HG03025 (cell line): ENCODE measurements around the gene PHACTR2.

Experiments
- ATAC-seq: cut with Tn5 transposase; IDR thresholded peaks from one replicate; pipeline ENCODE4 v1.9.1; 2021; ENCODE audit warnings: mild to moderate bottlenecking, moderate library complexity; ENCODE audit not compliant: unreplicated experiment, low FRiP score

PHACTR2 gene

DNA sequence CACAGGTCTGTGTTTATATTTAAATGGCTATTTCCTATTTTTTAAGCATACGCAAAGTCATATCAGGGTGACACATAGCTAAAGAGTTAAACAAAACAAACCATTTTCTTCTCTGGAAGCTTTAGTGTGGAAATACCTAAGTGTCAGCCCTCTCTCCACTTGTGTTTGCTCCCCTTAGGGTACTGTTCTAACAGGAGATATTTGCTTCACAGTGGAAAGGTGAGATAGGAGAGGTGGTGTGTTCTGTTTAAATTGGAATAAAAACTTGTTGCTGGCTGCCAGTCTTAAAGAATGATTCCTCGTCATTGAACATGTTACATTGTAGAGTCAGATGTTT lies 18.9 kb downstream of the PHACTR2 start:
- ATAC-seq = no peak

DNA sequence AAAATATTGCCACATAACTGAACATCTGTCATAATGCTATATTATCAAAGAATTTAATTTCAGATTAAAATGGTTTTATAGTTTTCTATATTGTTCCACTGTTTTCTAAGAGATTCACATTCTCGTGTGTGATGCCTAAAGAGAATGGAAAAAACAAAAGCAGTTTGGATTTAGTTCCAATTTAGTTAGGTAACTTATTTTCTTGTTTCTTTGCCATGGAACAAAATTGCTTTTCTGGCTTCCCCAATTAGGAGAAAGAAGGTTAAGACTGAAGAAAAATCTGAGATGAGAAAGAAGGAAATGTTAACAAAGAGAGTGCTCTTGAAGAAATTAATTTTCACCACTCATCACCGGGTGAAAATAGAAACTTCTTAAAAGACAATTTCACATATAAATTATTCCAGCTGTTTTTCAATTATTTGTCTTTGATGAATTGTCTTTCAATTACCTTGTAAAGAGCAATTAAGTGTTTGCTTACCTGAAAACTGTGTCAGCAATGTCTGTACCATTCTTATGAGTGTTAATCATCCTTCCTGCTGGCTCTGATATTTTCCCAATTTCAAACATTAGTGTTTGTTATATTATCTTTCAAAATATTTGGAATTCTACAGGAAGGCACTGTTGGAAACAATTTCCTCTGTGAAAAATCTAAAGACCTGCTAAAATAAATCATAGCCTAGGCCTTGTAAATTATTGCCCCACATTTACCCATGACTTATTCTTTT lies 19.5 kb downstream of the PHACTR2 start:
- ATAC-seq = no peak

- no peak for ATAC-seq
Observed at GRCh38 chr6:143698329-143698728, 20.6 kb downstream of the PHACTR2 start.

- ATAC-seq = no peak
Observed at GRCh38 chr6:143698759-143699429, 21.1 kb downstream of the PHACTR2 start.

DNA sequence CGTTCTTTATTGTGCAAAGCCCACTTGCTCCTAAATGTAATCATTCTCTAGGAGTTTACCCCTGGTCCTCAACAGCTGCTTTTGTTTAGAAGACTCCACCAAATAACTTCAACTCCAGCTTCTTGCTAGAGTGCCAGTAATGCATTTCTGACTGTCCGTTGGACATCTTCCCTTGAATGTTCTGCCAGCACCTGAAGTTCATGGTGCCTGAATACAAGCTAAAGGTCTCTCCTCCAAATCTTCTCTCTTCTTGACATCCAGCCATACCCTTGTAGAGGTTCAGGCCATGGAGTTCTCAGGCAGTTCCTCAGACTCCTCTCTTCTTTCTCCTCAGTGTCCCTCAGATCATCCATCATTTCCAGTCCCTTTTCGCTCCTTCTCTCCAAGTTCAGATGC lies 21.7 kb downstream of the PHACTR2 start:
- no peak for ATAC-seq

DNA sequence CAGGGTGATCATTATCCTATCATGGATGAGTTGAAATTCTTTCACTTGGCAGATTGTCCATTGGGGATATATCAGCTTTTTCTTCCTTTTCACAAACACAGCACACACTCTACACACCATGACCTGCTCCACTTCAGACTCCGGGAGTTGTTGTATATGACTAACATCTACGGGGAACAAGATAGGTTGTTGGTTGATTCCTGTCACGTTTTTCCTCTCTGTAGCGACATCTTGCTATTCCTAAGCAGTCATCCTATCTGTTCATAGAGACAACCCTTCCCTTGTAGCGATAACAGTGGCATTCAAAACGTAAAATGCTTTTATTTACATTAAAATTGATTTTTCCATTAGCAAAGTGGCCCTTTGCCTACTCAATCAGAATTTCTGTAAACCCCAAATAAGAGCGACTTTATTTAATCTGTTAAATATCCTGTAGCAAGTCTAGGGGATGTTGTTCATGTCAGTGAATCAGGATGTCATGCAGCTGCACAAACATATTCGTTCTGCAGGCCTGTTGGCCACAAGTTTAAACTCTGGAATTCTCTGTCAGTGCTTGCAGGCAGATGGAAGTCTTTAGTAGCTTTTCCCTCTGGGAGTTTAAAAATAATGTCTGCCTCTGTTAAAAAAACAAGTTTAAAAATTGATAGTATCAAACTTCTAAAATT lies 23.1 kb downstream of the PHACTR2 start:
- ATAC-seq = no peak

- ATAC-seq = no peak
Observed at GRCh38 chr6:143701349-143702234, 23.8 kb downstream of the PHACTR2 start.

- no peak for ATAC-seq
Observed at GRCh38 chr6:143705569-143705968, 27.8 kb downstream of the PHACTR2 start.

DNA sequence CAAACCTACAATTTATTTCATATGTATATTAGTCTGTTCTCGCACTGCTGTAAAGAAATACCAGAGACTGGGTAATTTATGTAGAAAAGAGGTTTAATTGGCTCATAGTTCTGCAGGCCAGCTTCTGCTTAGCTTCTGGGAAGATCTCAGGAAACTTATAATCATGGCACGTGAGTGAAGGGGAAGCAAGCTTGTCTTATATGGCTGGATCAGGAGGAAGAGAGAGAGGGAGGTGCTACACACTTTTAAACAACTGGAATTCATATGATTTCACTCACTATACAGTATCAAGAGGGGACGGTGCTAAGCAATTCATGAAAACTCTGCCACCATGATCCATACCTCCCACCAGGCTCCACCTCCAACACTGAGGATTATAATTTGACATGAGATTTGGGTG lies 29.9 kb downstream of the PHACTR2 start:
- ATAC-seq = no peak

DNA sequence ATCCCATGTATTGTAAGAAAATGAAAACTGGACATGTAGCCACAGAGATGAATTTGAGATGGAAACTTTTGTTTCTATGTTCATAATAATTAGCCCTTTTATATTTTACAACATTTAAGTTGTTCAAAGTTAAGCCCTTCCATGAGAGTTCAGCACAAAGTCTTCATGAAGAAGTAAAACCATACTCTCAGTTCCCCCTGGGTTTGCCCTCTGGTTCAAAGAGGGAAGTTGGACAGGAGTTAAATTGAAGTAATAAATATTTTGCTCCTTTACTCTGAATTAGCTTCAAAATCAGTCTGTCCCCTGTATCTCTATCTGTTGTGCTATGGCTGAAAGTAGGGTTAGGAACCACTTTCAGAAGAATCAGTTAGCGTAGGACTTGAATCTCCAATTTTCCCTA lies 31.1 kb downstream of the PHACTR2 start:
- ATAC-seq = no peak

DNA sequence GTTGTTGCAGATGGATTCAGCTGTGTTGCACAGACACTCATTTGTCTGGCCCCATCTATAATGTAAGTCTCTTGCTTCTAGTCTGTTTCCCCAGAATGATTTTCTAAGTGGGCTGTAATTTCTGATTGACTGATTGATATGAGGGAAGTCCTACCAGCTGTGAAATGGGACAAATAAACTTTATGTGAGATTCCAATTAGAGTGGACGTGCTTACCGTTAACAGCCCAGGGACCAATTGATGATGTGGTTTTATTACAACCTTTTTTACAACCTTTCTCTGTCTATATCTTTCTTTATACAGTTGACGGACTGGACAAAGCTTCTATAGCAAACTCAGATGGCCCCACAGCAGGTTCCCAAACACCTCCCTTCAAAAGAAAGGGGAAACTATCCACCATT lies 33.9 kb downstream of the PHACTR2 start:
- no peak for ATAC-seq

GRCh38 chr6:143718472-143718871 lies 40.7 kb downstream of the PHACTR2 start:
- no peak for ATAC-seq

DNA sequence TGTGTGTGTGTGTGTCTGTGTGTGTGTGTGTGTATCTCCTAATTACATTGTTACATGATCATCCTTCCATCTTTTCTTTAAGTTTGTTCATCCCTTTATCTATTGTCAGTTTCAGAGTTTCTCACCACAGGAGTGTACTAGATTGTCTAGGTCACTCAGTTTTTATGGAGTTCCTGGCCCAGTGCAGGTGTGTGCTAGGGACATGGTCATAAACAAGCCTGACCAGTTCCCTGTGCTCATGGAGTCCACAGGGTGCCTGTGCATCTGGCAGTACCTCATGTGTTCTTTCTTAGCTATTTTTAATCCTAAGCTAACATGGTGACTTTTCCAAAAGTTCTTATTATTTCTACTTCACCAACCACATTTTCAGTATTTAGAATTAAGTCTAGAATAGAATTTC lies 43.9 kb downstream of the PHACTR2 start:
- ATAC-seq = no peak

DNA sequence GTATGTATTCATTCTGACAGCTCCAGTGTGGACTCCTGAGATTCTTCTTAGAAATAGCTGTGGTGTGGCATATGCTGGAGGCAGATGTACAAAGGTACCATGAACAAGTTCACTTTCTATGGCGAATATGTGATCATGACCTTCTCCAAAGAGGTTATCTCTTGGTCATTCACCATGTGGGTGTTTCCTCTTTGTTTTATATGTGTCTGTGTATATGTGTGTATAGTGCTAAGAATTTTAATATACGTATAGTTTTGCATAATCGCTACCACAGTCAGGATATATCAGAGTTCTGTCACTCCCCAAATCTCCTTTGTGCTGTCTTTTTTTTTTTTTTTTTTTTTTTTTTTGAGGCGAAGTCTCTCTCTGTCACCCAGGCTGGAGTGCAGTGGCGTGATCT lies 47.1 kb downstream of the PHACTR2 start:
- ATAC-seq = no peak

DNA sequence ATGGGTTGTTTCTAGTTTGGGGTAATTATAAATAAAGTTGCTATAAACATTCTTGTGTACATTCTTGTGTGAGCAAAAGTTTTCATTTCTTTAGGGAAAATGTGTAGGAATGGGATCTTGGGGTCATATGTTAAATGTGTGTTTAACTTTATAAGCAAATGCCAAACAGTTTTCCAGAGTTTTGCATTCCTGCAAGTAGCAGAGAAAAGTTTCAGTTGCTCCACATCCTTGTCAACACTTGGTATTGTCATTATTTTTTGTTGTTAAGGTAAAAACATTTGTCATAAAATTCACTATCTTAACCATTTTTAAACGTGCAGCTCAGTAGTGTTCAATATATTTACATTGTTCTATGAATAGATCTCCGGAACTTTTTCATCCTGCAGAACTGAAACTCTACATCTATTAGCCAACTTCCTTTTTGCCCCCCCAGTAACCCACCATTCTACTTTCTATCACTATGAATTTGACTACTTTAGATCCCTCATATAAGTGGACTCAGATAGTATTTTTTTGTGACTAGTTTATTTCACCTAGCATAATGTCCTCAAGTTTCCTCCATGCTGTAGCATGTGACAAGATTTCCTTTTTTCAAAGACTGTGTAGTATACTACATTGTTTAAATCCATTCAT lies 48.4 kb downstream of the PHACTR2 start:
- no peak for ATAC-seq

DNA sequence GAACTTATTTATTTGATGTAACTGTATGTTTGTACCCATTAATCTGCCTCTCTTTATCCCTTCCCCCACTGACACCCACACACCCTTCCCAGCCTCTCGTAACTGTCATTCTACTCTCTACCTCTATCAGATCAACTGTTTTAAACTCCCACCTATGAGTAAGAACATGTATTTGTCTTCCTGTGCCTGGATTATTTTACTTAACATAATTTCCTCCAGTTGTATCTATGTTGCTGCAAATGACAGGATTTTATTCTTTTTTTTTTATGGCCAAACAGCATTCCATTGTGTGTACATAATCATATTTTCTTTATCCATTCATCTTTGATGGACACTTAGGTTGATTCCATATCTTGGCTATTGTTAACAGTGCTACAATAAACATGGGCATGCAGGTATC lies 49.3 kb downstream of the PHACTR2 start:
- no peak for ATAC-seq

DNA sequence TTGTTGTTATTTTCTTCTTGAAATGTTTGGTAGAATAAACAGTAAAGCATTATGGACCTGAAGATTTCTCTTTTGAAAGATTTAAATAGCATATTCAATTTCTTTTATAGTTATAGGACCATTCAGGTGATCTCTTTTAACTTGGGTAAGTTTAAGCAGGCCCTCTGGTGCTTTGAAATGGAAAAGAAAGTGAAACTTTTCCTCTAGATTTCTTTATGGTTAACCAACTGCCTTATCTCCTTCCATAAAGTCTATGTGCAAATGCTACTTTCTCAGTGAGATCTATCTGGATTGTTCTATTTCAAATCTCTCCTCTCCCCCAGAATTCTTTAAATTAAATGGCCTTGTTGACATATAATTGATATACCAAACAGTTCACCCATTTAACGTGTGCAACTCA lies 54.0 kb downstream of the PHACTR2 start:
- no peak for ATAC-seq

GRCh38 chr6:143732536-143732935 lies 54.8 kb downstream of the PHACTR2 start:
- ATAC-seq = no peak

DNA sequence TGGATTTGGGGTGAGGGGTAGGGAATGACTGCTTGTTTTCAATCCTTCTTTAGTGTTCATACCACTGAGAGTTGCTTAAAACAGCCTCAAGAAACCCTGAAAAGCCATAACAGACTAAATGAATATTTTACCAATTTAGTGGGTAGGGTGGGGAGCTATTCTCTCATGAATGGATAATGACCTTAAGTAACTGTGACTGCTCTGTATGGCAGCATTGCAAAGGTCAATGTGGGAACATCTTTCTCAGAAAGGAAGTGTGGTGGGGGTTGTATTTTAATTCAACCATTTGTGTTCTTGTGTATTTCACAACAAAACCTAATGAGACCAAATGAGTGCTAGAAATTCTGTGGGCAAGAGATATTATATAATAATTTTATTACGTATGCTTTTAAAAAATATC lies 55.7 kb downstream of the PHACTR2 start:
- no peak for ATAC-seq

GRCh38 chr6:143734641-143735063 lies 56.9 kb downstream of the PHACTR2 start:
- no peak for ATAC-seq
